Keratinocyte (primary cell): ENCODE results near the gene SLC5A5.

ENCODE experiments used
- EZH2 ChIP-seq: IDR thresholded peaks from one replicate; pipeline ENCODE4 v1.6.1; 2012; ENCODE audit warnings: inconsistent platforms, mild to moderate bottlenecking, low read length, moderate library complexity
- TF ChIP-seq, protein P1 (sequence below), 3 experiments: IDR thresholded peaks in 1 of 3; conservative IDR thresholded peaks in 1 of 3; optimal IDR thresholded peaks in 1 of 3; 2 replicates in 2 of 3; 3 replicates in 1 of 3; pipeline versions ENCODE3 to v1.5.1; 2011; ENCODE audit warnings: low read length in 3 of 3, mild to moderate bottlenecking in 3 of 3, moderate library complexity in 2 of 3, control low read depth in 1 of 3, inconsistent platforms in 1 of 3; ENCODE audit not compliant: insufficient read depth in 2 of 3; ENCODE audit errors: extremely low read depth in 1 of 3

- TF ChIP-seq, protein P1, sequence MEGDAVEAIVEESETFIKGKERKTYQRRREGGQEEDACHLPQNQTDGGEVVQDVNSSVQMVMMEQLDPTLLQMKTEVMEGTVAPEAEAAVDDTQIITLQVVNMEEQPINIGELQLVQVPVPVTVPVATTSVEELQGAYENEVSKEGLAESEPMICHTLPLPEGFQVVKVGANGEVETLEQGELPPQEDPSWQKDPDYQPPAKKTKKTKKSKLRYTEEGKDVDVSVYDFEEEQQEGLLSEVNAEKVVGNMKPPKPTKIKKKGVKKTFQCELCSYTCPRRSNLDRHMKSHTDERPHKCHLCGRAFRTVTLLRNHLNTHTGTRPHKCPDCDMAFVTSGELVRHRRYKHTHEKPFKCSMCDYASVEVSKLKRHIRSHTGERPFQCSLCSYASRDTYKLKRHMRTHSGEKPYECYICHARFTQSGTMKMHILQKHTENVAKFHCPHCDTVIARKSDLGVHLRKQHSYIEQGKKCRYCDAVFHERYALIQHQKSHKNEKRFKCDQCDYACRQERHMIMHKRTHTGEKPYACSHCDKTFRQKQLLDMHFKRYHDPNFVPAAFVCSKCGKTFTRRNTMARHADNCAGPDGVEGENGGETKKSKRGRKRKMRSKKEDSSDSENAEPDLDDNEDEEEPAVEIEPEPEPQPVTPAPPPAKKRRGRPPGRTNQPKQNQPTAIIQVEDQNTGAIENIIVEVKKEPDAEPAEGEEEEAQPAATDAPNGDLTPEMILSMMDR (optimal IDR thresholded peaks at IDR 0.05 in 1 of 3, IDR thresholded peaks at IDR 0.05 in 1 of 3, conservative IDR thresholded peaks at IDR 0.05 in 1 of 3; ENCODE audit: extremely low read depth in 1 of 3, insufficient read depth in 2 of 3, low read length in 3 of 3) = no peak
- TF ChIP-seq EZH2 = no peak
These were observed 39.1 kb downstream of the SLC5A5 start for GRCh38 chr19:17910791-17911360.
